Activated CD4-positive, alpha-beta T cell treated with anti-CD3 and anti-CD28 coated beads, Interleukin-2, amount 50 U/mL, for 24 hours (primary cell): ENCODE measurements around the gene RALA.
"Not testable (repeated sequence)": the region's sequence is repeated elsewhere in the genome, so short reads cannot be mapped to it uniquely, and the experiment has no call there.

ENCODE experiments used
- DNase-seq, 2 donors: peaks; one replicate each; pipeline ENCODE4 v3.0.0-alpha.2; 2020; ENCODE audit warnings: low read depth in 1 of 2, low spot score in 1 of 2

RALA gene

GRCh38 chr7:39645482-39646407 lies 22.4 kb downstream of the RALA start:
- DNase-seq: no peak

- no peak for DNase-seq
Measured at GRCh38 chr7:39647816-39648215, 24.4 kb downstream of the RALA start.

- no peak for DNase-seq
Measured at GRCh38 chr7:39650676-39651075, 27.3 kb downstream of the RALA start.

GRCh38 chr7:39651265-39651664 lies 27.9 kb downstream of the RALA start:
- no peak for DNase-seq

- no peak for DNase-seq
Measured at GRCh38 chr7:39656415-39656814, 33.0 kb downstream of the RALA start.

GRCh38 chr7:39659356-39660013 lies 36.1 kb downstream of the RALA start:
- no peak for DNase-seq

GRCh38 chr7:39661960-39662359 lies 38.6 kb downstream of the RALA start:
- no peak for DNase-seq

GRCh38 chr7:39663263-39663662 lies 39.9 kb downstream of the RALA start:
- no peak for DNase-seq

- no peak for DNase-seq
Measured at GRCh38 chr7:39664057-39664456, 40.7 kb downstream of the RALA start.

GRCh38 chr7:39664585-39664984 lies 41.2 kb downstream of the RALA start:
- DNase-seq: no peak

- no peak for DNase-seq
Measured at GRCh38 chr7:39666562-39666961, 43.2 kb downstream of the RALA start.

GRCh38 chr7:39667341-39667923 lies 44.1 kb downstream of the RALA start:
- DNase-seq: no peak

GRCh38 chr7:39668280-39668679 lies 44.9 kb downstream of the RALA start:
- not testable (repeated sequence) for DNase-seq

- DNase-seq: no peak
Measured at GRCh38 chr7:39670052-39670451, 46.7 kb downstream of the RALA start.

- no peak for DNase-seq
Measured at GRCh38 chr7:39670934-39671333, 47.6 kb downstream of the RALA start.

- no peak for DNase-seq
Measured at GRCh38 chr7:39672176-39672575, 48.8 kb downstream of the RALA start.

- no peak for DNase-seq
Measured at GRCh38 chr7:39673868-39674267, 50.5 kb downstream of the RALA start.

GRCh38 chr7:39674406-39674805 lies 51.0 kb downstream of the RALA start:
- DNase-seq: no peak

GRCh38 chr7:39676346-39676745 lies 53.0 kb downstream of the RALA start:
- DNase-seq: no peak

- no peak for DNase-seq
Measured at GRCh38 chr7:39678930-39679709, 55.7 kb downstream of the RALA start.

- not testable (repeated sequence) for DNase-seq
Measured at GRCh38 chr7:39679874-39680273, 56.5 kb downstream of the RALA start.
